GM11168 (cell line): Measurements from ENCODE around the gene ARMC2.

Source experiments
- in situ Hi-C: fragments of 300-500 bp; cut with MboI; formaldehyde crosslinking; loops from one replicate; pipeline ENCODE4 v1.12.0; 2022; ENCODE audit warnings: low sequenced_read_pairs; ENCODE audit not compliant: unreplicated experiment

ARMC2 gene

DNA sequence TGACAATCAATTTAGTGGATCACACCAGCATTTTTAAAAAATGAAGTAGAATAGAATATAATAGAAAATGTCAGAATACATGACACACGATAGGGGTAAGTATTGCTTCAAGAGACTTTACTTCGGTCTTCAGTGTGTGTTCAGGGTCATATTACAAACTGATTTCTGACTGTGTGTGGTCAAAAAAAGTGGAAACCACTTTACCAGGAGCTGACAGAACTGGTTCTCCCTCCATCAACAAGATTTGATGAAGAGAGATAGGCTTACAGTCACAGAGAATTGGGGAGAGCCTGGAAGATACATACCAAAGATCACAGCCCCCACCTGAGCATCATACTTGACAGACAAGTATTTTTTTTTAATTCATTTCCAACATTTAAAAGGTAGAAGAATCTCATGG is 21.7 kb downstream of the ARMC2 start:
- in situ Hi-C loops: no loop called here

- in situ Hi-C loops: no loop called here
Observed at GRCh38 chr6:108870357-108870756, 22.1 kb downstream of the ARMC2 start.

DNA sequence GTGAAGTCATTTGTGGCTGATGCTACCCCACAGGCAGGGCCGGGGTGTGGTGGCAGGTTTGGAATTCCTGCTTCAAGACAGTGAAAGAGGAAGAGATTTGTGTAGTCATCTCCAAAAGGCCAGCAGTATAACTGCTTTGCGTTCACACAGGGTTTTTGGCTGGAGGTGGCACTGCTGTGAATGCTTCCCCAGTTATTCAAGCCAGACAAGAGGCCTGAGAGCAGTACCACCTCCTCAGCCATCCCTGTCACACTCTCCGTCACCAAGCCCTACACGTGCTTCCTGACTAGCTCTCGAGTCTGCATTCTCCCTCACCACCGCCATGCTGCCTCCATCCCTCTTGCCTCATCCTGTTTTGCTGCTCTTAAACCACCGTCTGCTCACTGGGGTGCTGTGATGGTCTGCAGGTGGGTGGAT is 23.9 kb downstream of the ARMC2 start:
- in situ Hi-C loops: no loop called here

DNA sequence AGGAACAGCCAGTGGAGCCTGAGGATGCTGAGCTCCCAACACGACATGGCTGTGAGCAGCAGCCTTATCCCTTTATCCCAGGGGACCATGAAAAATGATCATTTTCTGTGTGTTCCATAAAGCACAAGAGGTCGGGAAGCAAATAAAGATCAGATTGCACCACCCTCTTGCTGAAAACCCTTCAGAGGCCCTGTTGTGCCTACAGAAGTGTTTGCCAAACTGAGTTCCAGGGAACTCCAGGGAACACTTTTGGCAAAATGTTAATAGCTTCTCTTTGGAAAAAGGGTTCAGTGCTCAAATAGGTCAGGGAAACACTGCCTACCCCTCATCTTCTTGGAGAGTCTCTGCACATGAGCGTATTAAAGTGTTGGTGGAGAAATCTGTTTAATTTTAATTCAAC is 24.4 kb downstream of the ARMC2 start:
- in situ Hi-C loops: no loop called here

GRCh38 chr6:108873251-108873650 is 25.0 kb downstream of the ARMC2 start:
- in situ Hi-C loops: no loop called here

DNA sequence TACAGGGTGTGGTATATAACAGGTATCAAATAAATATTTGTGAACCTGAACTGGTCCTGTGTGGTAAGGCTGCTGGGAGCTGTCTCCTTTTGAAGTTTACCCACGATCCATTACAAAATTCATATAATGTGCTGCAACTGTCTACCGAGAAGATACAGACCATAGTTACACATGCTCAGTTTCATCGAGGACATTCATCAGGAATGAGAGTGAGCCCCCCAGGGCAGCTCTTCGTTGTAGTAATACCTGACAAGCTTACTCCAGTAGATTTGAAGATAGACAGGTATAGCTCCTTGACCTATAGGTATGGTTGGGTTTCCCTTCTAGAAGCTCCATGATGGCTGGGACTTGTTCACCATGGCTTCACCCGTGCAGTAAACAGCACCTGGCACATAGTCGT is 25.7 kb downstream of the ARMC2 start:
- in situ Hi-C loops: no loop called here

- in situ Hi-C loops: loop anchor here (25.0 kb wide), 1 partner anchor 337 kb away; no protein-coding TSS in a partner anchor
Observed at GRCh38 chr6:108874470-108875160, 26.4 kb downstream of the ARMC2 start.

- in situ Hi-C loops: loop anchor here (25.0 kb wide), 1 partner anchor 338 kb away; no protein-coding TSS in a partner anchor
Observed at GRCh38 chr6:108875161-108875555, 26.9 kb downstream of the ARMC2 start.

DNA sequence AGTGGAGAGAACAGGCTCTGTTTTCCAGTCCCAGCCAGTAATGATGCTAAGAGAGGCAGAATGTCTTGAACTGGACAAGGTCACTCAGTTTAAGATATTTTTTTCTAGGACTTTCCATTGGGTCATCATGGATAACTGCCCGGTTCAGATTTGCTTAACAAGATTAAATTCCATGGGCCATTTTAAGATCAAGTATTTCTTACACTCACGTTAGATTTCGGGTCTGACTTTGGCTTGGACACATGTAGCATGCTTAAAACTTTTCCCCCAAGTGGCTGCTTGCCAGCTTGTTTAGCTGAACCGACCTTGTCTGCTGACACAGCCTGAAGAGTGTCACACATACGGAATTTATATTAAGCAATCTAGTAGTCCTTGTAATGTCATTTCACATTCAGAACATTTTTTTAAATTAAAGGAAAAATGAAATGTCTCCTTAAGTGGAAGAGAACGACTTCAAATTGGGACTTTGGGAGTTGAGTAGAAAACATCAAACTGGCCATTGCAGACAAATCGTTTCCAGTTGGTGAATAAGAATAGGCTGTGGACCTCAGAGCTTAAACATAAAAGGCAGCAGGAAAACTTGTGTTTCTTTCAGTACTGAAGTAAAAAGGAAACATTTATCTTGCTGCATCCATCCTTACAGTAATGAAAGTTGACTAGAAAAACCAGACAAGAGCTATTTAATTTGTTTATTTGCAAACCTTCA is 29.0 kb downstream of the ARMC2 start:
- in situ Hi-C loops: loop anchor here (25.0 kb wide), 1 partner anchor 340 kb away; no protein-coding TSS in a partner anchor

- in situ Hi-C loops: loop anchor here (25.0 kb wide), 1 partner anchor 342 kb away; no protein-coding TSS in a partner anchor
Observed at GRCh38 chr6:108878942-108879341, 30.7 kb downstream of the ARMC2 start.

DNA sequence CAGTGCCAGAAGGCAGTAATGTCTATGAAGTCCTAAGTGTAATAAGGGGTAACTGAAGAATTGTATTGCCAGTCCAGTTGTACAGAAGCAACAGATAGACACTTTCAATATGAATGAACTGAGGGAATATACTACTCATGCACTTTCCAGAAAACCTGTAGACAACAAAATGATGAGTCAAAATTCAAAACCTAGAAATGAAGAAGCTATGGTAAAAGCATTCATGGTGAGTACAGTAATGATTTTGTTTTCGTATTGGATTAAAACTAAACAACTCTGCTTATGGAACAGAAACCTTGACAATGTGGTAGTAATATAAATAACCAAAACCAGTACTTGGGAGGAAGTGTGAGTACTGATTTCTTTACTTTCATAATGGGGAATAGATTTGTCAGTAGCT is 35.0 kb downstream of the ARMC2 start:
- in situ Hi-C loops: loop anchor here (25.0 kb wide), 1 partner anchor 346 kb away; no protein-coding TSS in a partner anchor

GRCh38 chr6:108884211-108885059 is 36.2 kb downstream of the ARMC2 start:
- in situ Hi-C loops: loop anchor here (25.0 kb wide), 1 partner anchor 347 kb away; no protein-coding TSS in a partner anchor

- in situ Hi-C loops: loop anchor here (25.0 kb wide), 1 partner anchor 351 kb away; no protein-coding TSS in a partner anchor
Observed at GRCh38 chr6:108888052-108888451, 39.8 kb downstream of the ARMC2 start.

GRCh38 chr6:108888745-108889144 is 40.5 kb downstream of the ARMC2 start:
- in situ Hi-C loops: loop anchor here (25.0 kb wide), 1 partner anchor 351 kb away; no protein-coding TSS in a partner anchor

DNA sequence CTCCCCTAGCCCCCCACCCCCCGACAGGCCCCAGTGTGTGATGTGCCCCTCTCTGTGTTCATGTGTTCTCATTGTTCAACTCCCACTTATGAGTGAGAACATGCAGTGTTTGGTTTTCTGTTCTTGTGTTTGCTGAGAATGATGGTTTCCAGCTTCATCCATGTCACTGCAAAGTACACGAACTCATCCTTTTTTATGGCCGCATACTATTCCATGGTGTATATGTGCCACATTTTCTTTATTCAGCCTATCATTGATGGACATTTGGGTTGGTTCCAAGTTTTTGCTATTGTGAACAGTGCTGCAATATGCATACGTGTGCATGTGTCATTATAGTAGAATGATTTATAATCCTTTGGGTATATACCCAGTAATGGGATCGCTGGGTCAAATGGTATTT is 42.7 kb downstream of the ARMC2 start:
- in situ Hi-C loops: loop anchor here (25.0 kb wide), 1 partner anchor 354 kb away; no protein-coding TSS in a partner anchor

DNA sequence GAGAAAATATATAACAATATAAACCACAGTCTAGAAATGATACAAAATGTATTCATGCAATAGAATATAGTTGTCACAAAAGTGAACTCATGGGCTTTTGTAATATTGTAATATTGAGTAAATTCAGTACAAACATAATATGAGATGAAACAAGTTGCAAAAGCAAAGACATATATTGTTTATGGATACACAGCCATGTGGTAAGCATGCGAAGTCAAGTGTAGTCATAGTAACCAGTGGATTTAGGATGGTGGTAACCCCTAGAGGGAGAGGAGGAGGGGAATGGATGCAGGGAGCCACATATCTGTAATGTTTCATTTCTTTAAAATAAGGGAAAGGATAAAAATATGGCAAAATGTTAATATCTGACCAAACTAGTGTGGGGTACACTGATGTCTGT is 47.3 kb downstream of the ARMC2 start:
- in situ Hi-C loops: loop anchor here (25.0 kb wide), 1 partner anchor 358 kb away; no protein-coding TSS in a partner anchor

GRCh38 chr6:108896111-108896661 is 48.0 kb downstream of the ARMC2 start:
- in situ Hi-C loops: loop anchor here (25.0 kb wide), 1 partner anchor 359 kb away; no protein-coding TSS in a partner anchor

- in situ Hi-C loops: loop anchor here (25.0 kb wide), 1 partner anchor 360 kb away; no protein-coding TSS in a partner anchor
Observed at GRCh38 chr6:108897371-108897770, 49.1 kb downstream of the ARMC2 start.

DNA sequence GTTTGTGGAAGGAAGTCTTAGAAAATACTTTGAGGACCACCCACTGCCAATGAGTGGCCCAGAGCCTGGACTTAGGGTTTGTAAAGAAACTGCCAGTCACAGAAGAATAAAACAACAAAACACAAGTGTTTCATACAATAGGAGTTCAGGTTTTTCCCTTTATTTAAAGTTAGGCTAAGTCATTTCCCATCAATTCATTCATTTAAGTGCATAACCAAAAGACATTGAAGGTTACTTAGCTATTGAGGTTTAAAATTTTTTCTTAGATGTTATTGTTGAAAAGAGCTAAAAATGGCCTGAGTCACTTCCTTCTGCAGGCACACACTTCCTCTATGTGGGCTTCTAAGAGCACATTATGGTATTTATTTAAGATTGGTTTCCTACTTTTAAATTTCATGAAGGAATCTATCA is 54.2 kb downstream of the ARMC2 start:
- in situ Hi-C loops: no loop called here

- in situ Hi-C loops: no loop called here
Observed at GRCh38 chr6:108903796-108904195, 55.6 kb downstream of the ARMC2 start.
